RCC 7860 (cell line): ENCODE results near the gene CCDC3.

ENCODE experiments used
- DNase-seq: peaks from one replicate; pipeline ENCODE4 v3.0.0-alpha.2; 2015; ENCODE audit warnings: low spot score
- FAIRE-seq: peaks from 2 replicates; lab custom pipeline; 2012; peaks lifted over from hg19 to GRCh38; lab: Jason Lieb, UNC

The CCDC3 gene

GRCh38 chr10:12965571-12965970 lies 35.9 kb downstream of the CCDC3 start:
- no peak for FAIRE-seq
- DNase-seq = no peak

GRCh38 chr10:12962556-12962955 lies 39.0 kb downstream of the CCDC3 start:
- FAIRE-seq (no peak), DNase-seq (no peak)

DNA sequence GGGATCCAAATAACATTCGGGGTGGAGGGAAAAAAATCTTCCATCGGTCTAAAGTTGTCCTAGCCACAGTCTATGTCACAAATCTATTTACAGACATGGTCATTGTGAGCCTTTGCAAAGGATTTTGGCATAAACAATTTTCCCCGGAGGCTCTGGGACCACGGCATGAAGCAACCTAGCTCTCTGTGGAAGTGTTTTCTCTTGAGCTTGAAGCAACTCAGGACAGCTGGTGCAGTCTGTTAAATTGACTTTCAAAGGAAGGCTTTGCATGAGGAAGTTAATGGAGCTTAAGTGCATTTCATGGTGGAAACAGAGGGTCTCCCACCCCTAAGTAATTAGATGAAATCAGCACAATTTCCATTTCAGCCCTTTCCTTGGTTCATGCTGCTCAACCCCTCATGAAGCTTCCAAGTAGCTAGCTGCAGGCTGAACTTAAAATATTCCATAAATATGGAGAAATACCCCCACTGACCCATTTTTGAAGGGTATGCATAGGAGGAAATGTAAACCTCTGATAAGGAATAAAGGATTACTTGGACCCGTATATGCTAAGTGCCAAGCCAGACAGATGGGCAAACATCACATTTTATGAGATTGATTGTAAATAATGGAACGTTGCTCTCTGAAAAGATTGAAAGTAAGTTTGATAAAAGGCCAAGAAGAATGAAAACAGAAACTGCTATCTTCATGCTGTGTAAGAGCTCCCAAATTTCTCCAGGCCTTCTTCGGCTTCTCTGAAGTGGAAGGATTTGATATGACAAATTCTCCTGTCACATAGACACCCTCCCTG lies 39.9 kb downstream of the CCDC3 start:
- DNase-seq = no peak
- no peak for FAIRE-seq

GRCh38 chr10:12960941-12961340 lies 40.6 kb downstream of the CCDC3 start:
- no peak for FAIRE-seq

DNA sequence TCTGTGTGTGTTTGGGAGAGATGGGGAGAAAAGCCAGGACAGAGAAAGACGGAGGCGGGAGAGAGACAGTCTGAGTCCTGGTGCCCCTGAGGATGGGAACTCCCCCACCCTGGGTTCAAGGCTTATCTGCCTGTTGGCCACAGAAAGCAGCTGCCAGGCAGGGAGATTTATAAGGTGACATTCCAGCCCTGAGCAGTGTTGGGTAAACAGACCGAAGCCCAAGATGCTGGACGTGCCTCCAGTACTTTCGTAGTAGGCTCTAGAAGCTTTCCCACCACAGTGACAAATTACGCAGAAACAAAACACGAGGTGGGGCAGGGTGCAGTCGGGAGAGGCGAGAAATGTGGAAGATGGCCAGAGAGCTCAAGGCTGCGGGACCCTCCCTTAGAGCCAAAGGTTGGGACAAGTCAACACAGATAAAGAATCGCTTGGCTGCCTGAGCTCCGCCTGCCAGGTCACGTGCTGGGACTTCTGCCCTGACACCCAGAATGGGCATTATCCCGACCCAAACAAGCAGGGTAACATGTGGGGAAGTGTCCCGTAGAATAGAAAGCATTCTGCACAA lies 41.1 kb downstream of the CCDC3 start:
- FAIRE-seq = no peak
- no peak for DNase-seq

More at GRCh38 chr10:12960941-12961340, 40.6 kb downstream of the CCDC3 start:
- DNase-seq = no peak

DNA sequence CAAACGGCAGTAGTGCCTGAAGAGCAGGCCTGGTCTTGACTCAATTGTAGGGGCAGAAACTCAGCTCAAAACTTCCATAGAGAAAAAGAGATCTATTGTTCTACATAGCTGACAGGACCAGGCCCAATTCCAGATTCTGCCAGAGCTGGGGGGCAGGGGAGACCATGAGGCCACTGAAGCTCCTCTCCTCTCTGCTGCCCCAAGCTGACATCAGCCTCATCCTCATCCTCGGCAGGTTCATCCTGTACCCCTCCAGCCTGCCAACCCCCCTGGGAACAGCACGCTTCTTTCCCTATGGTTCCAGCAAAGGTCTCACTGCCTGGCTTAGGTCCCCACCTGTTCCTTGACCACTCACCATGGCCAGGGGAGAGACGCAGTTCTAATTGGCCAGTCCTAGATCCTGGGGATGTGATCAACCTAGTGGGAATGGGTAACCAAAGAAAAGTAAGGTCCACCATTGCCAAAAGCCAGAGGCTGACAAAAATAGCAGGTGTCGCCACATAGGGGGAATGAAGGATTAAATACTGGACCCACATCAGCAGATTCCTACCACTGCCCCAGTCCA lies 42.9 kb downstream of the CCDC3 start:
- DNase-seq = no peak
- no peak for FAIRE-seq

DNA sequence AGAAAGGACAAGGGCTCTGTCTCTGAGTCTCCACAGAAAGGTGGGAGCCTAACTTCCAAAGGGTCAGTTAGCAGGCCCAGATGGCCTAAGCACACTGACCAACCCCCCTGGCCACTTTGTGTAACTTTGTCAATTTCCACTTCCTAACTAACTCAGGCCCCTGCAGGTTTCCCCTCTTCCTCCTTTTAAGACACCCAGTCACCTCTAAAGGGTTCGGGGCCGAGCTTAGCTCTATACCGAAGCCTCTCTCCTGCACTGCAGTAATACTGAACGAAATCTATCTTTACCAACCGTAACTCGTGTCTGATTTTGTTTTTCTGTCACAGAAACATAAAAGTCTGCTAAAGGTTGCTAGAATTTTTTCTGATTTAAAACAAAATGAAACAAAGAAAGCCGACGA lies 44.4 kb downstream of the CCDC3 start:
- FAIRE-seq (no peak), DNase-seq (no peak)

- DNase-seq = no peak
- FAIRE-seq = no peak
Observed at GRCh38 chr10:12954866-12955265, 46.6 kb downstream of the CCDC3 start.

- FAIRE-seq (no peak), DNase-seq (no peak)
Observed at GRCh38 chr10:12950583-12951128, 50.9 kb downstream of the CCDC3 start.

GRCh38 chr10:12949248-12949647 lies 52.3 kb downstream of the CCDC3 start:
- DNase-seq (no peak), FAIRE-seq (no peak)

DNA sequence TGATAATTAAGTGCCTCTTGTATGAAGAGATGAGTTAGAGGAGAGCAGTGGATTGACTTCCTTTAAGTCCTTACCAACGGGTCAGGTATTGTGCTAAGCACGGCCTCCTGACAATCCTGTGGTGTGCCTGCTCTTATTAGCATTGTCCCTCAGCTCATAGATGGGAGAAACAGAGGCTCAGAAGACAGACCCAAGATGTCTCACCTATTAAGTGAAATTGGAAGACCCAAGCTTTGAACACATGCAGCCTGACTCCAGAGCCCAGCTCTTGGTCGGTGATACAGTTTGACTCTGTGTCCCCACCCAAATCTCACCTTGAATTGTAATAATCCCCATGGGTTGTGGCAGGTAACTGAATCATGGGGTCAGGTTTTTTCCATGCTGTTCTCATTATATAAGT lies 53.8 kb downstream of the CCDC3 start:
- FAIRE-seq (no peak), DNase-seq (no peak)

- no peak for DNase-seq
- FAIRE-seq = no peak
Observed at GRCh38 chr10:12946372-12946771, 55.1 kb downstream of the CCDC3 start.

GRCh38 chr10:12945690-12946359 lies 55.7 kb downstream of the CCDC3 start:
- DNase-seq = no peak
- FAIRE-seq = no peak

DNA sequence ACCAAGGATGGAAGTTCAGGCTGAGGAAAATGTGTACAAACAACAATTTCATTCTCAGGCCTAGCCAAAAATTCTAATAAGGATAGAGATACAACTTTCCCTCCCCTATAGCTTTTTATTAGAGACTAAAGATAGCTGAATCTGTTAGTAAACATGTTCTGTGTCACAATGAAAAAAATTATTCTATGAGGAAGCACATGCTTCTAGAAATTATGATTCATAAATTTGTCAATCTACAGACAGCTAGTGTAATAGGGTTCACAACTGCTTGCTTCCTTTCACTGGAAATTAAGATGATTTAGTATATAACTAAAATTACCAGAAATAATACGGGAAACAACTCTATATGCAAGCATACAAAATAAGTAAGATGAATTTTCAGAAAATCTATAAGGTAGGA lies 56.6 kb downstream of the CCDC3 start:
- DNase-seq (no peak), FAIRE-seq (no peak)

GRCh38 chr10:12943425-12943824 lies 58.1 kb downstream of the CCDC3 start:
- FAIRE-seq = no peak

DNA sequence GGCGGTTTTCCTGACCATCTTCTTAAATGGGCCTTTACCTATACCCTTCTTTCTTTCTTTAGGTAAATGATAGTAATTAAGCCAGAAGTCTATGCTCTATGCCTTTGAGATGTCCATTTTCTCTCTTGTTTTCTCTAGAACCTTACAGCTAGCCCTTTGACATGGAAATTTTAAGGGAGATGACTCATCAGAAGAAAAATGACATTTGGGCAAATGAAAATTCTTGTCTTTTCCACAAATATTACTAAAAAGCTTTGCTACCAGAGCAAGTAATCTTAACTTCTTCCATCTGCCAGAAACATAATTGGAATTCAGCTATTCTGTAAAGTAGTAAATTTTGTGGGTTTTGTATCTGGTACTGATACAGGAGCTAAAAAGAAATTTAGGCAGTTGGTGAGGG lies 59.5 kb downstream of the CCDC3 start:
- DNase-seq (no peak), FAIRE-seq (no peak)

More at GRCh38 chr10:12943425-12943824, 58.1 kb downstream of the CCDC3 start:
- no peak for DNase-seq

GRCh38 chr10:12940791-12941190 lies 60.7 kb downstream of the CCDC3 start:
- no peak for DNase-seq
- no peak for FAIRE-seq

DNA sequence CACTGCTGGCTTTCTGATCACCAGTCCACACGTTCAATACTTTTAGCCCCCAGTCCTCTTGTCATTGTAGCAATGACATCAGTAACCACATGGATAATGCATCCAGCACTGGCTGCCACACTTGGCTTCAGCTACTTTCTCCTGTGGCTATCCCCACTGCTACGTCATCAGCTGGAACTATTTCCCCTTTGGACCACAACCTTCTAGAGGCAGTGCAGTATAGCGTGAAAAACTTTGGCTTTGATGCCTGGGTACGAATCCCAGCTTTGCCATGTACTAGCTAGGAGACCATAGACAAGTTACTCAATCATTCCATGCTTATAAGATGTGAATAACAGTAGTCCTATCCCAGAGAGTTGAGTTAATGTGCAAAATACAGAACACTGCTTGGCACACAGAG lies 63.2 kb downstream of the CCDC3 start:
- FAIRE-seq (no peak), DNase-seq (no peak)

- FAIRE-seq (no peak), DNase-seq (no peak)
Observed at GRCh38 chr10:12937527-12937926, 64.0 kb downstream of the CCDC3 start.

DNA sequence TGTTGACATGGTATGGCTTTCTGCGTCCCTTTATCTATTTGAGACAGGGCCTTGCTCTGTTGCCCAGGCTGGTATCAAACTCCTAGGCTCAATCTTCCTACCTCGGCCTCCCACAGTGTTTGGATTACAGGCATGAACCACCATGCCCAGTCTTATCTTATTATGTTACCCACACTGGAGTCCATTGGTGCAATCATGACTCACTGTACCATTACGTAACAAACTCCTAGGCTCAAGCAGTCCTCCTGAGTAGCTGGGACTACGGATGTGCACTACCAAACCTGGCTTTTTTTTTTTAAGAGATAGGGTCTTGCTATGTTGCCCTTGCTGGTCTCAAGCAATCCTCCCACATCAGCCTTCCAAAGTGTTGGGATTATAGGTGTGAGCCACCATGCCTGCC lies 66.7 kb downstream of the CCDC3 start:
- no peak for DNase-seq
- FAIRE-seq = no peak

GRCh38 chr10:12929381-12929780 lies 72.1 kb downstream of the CCDC3 start:
- DNase-seq (no peak), FAIRE-seq (no peak)
